SH-SY5Y (cell line): ENCODE measurements around the gene DPEP2.

Experiments used
- GATA2 ChIP-seq: IDR thresholded peaks from 2 replicates; pipeline ENCODE4 v1.6.1; 2011; ENCODE audit warnings: mild to moderate bottlenecking, low read depth, low read length
- GATA3 ChIP-seq: IDR thresholded peaks from 2 replicates; pipeline ENCODE4 v1.6.1; 2011; ENCODE audit warnings: low read depth, mild to moderate bottlenecking, low read length, moderate library complexity

DNA sequence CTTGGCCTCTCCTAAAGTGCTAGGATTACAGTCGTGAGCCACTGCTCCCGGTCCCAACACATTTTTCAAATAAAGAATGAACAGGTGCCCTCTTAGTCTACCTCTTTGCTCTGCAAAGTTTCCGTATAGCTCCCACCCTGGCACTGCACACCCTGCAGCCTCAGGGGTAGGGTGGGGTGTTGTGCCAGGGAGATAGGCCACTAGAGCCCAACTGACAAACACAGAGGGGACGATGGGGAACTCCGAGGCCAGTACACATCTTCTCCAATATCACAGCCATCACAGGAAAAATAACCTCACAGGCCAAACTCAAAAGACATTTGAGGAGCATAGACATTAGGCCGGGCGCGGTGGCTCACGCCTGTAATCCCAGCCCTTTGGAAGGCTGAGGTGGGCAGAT lies 28.2 kb downstream of the DPEP2 start:
- TF ChIP-seq GATA2 (no peak), GATA3 (no peak)
